Uterus (tissue), 2 donors: Measurements from ENCODE around the gene FBXW8.
A peak's percentile ranks its signal among the peaks of the same experiment; 100 is the strongest.

Experiments used
- CTCF ChIP-seq, 4 experiments: fragments of 200-600 bp in 2 of 4; fragments of 450-650 bp in 2 of 4; sonication (generic) in 2 of 4; IDR thresholded peaks; one replicate each; pipeline ENCODE4 v1.5.1; 2016 to 2019; ENCODE audit warnings: antibody characterized with exemption in 4 of 4, mild to moderate bottlenecking in 2 of 4, moderate library complexity in 1 of 4
- POLR2A ChIP-seq, 2 donors: fragments of 450-650 bp; IDR thresholded peaks; one replicate each; pipeline ENCODE4 v1.6.1; 2016; ENCODE audit warnings: antibody characterized with exemption in 2 of 2, mild to moderate bottlenecking in 1 of 2, moderate library complexity in 1 of 2

DNA sequence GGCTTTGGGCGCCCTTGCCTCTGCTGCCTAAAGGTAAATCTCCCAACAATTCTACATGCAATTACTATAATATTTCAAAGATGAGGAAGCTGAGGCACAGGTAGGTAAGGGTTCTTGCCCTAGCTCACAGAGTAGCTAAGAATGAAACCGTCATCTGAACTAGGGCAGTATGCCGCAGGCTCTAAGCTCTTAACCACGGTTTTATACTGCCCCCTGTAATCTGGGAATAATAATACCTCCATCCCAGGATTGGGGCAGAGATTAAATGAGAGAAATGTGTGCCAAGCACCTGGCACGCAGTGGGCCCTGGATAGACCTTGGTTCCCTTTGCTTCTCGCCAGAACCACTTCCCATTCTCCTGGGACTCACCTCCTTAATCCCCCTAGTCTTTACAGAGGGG, 28.0 kb upstream of the FBXW8 start:
- peak in 3 of 4 experiments; percentile 9 to 26 (median 12) for TF ChIP-seq CTCF (IDR thresholded peaks at IDR 0.05)
- no peak for TF ChIP-seq POLR2A (IDR thresholded peaks at IDR 0.05)
